Stimulated activated memory B cell treated with anti-CD40 and anti-IgM and Interleukin-4, amounts not matched to agents 10 μg/mL and 1 μg/mL and 100 μg/mL, for 72 hours (primary cell): Measurements from ENCODE around the gene CISH.

ENCODE experiments used
- ATAC-seq: fragments of 150-1000 bp; cut with Tn5 transposase; 2 replicates; pipeline ENCODE4 v1.10.0; 2021
- H3K27ac Mint-ChIP-seq: one replicate; pipeline ENCODE4 v1.8.0; 2022; ENCODE audit warnings: mild to moderate bottlenecking, mixed read lengths
- H3K27me3 Mint-ChIP-seq: one replicate; pipeline ENCODE4 v1.8.0; 2022; ENCODE audit warnings: mixed read lengths
- H3K36me3 Mint-ChIP-seq: one replicate; pipeline ENCODE4 v1.8.0; 2022; ENCODE audit warnings: mixed read lengths
- H3K4me1 Mint-ChIP-seq: one replicate; pipeline ENCODE4 v1.8.0; 2022; ENCODE audit warnings: mixed read lengths
- H3K4me3 Mint-ChIP-seq: one replicate; pipeline ENCODE4 v1.8.0; 2022; ENCODE audit warnings: mild to moderate bottlenecking, moderate library complexity, mixed read lengths
- H3K9me3 Mint-ChIP-seq: one replicate; pipeline ENCODE4 v1.8.0; 2022; ENCODE audit warnings: mixed read lengths

CISH gene

DNA sequence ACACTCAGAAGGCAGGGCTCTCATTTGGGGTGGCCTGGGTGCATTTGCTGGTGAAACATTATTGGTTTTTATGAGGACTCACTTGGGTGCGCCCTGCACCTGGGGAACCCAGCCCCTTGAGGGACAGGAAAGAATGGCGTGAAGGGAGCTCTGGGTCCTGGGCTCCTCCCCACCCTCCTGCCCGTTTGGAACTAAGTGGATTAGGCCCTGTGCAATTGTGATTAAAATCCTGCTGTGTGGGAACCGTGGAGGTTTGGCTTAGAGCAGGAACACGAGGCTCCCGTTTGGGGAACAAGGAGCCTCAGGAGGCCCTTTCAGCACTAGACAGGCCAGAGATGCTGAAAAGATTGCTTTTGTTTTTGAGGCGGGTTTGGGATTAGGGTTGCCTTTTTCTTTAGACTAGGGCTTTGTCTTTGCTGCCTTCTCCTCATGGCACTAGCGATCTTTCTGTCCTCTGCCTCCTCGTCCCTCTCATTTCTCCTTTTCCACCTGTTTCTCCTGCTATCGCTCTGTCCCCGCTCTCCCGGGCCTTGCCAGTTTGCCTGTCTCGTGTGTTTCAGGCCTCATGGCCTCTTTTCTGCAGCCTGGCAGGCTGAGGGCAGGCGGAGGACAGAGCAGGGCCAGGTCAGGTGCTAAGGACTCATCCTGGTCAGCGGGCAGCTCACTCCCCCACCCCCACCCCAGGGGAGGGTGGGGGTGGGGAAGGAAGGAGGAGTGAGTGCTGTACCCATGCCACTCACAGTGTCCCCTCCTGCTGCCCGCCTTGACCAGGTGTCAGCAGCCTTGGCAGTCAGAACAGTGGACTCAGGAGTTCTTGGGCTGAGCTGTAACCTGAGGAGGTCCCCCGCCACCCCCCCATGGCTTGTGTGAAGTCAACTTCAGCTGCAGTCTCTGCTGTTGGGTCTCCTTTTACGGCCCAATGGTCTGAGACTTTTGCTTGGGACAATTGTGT lies 13.9 kb upstream of the CISH start:
- peaks cover 76% of the 10 kb centered on the region for H3K4me1 Mint-ChIP-seq
- no peak overlapping the region for H3K27ac Mint-ChIP-seq
- ATAC-seq, result no peak
- H3K36me3 Mint-ChIP-seq, result peaks cover 27% of the 10 kb centered on the region
- no peaks in the 10 kb centered on the region for H3K9me3 Mint-ChIP-seq
- H3K27me3 Mint-ChIP-seq, result no peaks in the 10 kb centered on the region
- no peak overlapping the region for H3K4me3 Mint-ChIP-seq

DNA sequence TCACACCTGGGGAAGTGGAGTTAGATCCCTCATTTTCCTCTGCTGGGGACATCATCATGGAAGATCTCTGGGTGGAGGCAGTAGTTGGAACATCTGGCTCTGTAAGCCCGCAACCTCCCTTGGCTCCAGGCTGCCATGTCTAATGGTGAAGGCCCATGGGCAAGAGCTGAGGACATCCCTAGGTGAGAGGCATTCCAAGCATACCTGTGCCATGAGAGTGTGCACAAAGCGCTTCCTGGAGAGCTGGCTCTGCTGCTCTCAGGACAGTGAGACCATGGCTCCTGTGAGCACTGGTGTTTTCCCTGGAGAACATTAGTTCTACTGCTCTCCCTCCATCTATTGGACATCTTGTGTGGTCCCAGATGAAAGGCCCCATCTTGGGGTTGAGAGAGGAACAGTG lies 13.1 kb upstream of the CISH start:
- Mint-ChIP-seq H3K27me3 (no peaks in the 10 kb centered on the region), H3K4me3 (no peak overlapping the region), H3K36me3 (peaks cover 32% of the 10 kb centered on the region), H3K9me3 (no peaks in the 10 kb centered on the region), H3K27ac (peak overlapping the region; percentile 57), H3K4me1 (peaks cover 76% of the 10 kb centered on the region)
- no peak for ATAC-seq

DNA sequence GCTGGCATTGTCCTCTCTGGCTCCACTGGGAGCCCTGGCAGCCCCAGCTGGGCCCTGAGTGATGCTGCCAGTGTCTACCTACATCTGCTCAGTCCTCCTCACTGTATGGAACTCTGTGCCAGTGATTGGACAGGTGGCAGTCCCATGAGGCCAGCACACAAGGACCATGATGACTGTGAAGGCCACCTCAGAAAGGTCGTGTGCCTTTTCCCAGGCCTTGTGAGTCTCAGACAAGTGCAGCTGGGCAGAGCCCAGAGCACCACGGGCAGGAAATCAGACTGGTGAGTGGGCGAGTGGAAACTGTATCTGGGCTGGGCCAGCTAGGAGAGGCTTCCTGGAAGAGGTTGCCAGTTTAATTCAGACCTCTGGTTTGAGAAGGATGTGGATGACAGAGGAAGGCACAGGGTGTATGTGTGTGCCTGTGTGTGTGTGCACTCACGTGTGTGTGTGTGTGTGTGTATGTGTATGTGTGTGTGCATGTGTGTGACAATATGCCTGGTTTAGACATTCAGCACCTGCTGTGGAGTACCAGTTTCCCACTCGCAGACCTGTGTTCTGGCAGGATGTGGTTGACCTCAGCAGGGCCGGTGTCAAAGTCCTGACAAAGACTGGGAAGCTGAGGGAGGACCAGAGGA lies 12.4 kb upstream of the CISH start:
- Mint-ChIP-seq H3K4me1 (peaks cover 76% of the 10 kb centered on the region), H3K4me3 (peak overlapping the region; percentile 38), H3K9me3 (no peaks in the 10 kb centered on the region), H3K27me3 (no peaks in the 10 kb centered on the region), H3K36me3 (peaks cover 32% of the 10 kb centered on the region), H3K27ac (peak overlapping the region; percentile 57)
- ATAC-seq, result peak; percentile 87

DNA sequence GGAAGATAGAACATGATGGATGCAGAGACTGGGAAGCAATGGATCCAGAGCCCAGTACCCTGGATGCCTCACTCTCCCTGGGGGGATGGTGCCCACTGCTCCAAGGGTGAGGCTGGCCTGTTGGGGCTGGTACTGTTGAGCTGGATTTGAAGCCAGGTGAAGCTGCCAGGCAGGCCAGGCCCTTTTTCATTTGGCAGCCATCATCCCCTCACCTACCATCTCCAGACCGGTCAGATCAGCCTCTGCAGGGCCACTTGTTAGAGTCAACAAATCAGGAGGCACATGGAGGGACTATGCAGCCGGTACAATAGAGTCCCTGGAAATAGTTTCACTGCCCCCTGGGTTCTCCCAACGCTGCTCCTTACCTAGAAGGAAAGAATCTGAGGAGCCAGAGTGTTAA lies 11.3 kb upstream of the CISH start:
- ATAC-seq, result no peak
- Mint-ChIP-seq H3K27me3 (no peaks in the 10 kb centered on the region), H3K4me3 (no peak overlapping the region), H3K9me3 (no peaks in the 10 kb centered on the region), H3K4me1 (peaks cover 75% of the 10 kb centered on the region), H3K36me3 (peaks cover 32% of the 10 kb centered on the region), H3K27ac (peak overlapping the region; percentile 13)

DNA sequence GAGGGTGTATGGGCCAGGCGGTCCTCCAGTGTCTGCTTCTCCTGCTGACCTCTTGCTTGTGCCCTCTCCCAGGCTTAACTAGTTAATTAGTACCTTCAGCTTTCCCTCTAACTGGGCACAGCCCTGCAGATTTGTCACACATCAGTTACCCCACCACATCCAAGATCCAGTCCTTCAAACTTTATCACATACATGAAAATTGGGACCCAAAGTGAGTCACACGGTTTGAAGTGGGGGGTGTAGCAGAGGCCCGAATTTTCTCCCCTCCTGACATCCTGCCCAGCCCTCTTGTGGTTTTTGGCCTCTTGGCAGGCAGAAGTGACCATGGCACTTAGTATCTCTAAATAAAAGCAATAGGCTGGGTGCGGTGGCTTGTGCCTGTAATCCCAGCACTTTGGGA lies 9.2 kb upstream of the CISH start:
- Mint-ChIP-seq H3K9me3 (no peaks in the 10 kb centered on the region), H3K36me3 (peaks cover 18% of the 10 kb centered on the region), H3K4me3 (no peak overlapping the region), H3K4me1 (peaks cover 74% of the 10 kb centered on the region), H3K27me3 (no peaks in the 10 kb centered on the region), H3K27ac (peak overlapping the region; percentile 20)
- no peak for ATAC-seq

DNA sequence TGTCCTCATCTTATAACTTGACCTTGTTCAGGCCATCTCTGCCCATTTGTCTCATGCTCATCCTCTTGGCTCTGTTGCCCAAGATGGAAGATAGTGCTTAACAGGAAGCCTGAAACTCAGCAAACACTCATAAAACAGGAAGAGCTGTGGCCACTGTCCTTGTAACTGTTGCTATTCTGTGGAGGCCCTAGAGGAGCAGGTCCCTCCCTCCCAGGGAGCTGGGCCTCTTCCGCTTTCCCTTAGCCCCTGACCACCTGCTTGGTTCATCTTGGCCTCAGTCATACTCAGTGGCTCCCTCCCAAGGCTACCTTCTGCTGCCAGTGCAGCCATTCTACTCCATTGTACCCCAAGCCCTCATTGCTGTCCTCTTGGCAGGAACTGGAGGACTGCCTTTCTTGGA lies 8.8 kb upstream of the CISH start:
- peaks cover 18% of the 10 kb centered on the region for H3K36me3 Mint-ChIP-seq
- no peak overlapping the region for H3K4me3 Mint-ChIP-seq
- H3K4me1 Mint-ChIP-seq, result peaks cover 73% of the 10 kb centered on the region
- no peaks in the 10 kb centered on the region for H3K9me3 Mint-ChIP-seq
- peak overlapping the region; percentile 20 for H3K27ac Mint-ChIP-seq
- no peak for ATAC-seq
- H3K27me3 Mint-ChIP-seq, result no peaks in the 10 kb centered on the region

DNA sequence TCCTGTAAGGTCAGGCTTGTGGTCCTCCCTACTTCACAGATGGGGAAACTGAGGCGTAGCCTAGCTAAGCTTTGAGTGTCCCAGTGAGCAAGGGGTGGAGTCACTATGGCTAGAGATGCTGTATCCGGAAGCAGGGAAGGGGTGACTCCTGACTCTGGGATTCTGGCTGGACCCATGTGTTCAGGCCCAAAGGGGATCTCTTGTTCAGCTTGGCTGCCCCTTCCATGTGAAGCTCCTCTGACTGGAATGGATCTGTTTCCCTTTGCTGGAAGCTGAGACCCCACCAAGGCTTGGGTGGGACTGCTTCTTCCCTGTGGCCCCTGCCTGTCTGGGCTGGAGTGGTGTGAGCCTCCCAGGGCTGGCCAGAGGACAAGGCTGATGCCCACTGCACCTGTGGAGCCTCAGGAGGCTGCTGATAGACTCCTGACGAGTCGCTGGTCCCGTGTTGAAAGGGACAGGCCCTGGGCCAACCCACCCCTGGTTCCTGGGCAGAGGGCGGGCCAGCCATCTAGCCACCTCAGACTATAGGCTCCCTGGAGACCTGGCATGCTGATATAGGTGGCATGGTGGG lies 6.4 kb upstream of the CISH start:
- no peaks in the 10 kb centered on the region for H3K9me3 Mint-ChIP-seq
- H3K4me1 Mint-ChIP-seq, result peaks cover 64% of the 10 kb centered on the region
- H3K27me3 Mint-ChIP-seq, result no peaks in the 10 kb centered on the region
- ATAC-seq, result no peak
- H3K27ac Mint-ChIP-seq, result peak overlapping the region; percentile 76
- peak overlapping the region; percentile 80 for H3K4me3 Mint-ChIP-seq
- peaks cover 11% of the 10 kb centered on the region for H3K36me3 Mint-ChIP-seq

DNA sequence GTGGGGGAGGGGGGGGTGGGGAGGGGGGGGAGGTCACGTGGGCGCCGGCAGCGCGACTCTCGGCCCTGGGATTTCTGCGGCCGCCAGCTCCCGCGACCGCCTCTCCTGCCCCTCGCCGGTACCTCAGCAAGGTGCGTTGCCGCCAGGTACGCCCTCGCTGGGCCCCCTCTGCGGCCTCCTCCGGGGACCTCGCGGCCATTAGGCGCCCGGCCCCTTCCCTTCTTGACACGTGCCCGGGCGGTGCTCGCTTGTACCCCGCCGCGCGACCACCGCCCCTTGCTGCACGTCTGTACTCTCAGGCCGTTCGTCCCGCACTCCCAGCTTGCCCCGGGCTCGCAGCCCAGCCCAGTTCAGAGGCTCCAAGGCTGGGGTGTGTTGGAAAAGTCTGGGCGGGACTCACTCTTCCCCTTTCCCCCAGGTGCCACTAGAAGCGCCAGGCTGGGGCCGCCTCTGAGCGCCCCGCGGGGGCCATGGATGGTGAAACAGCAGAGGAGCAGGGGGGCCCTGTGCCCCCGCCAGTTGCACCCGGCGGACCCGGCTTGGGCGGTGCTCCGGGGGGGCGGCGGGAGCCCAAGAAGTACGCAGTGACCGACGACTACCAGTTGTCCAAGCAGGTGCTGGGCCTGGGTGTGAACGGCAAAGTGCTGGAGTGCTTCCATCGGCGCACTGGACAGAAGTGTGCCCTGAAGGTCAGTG lies 5.7 kb upstream of the CISH start, which contains the start of gene MAPKAPK3:
Gene MAPKAPK3, plus strand, starts transcription at position 56 of the 696 bp plus-strand sequence. Its CDS starts 415 bp downstream, at position 471.
- peak; percentile 42 for ATAC-seq
- Mint-ChIP-seq H3K27ac (peak within 1 kb of the TSS; percentile 76), H3K27me3 (no peaks in the 10 kb centered on the region), H3K4me3 (peak within 1 kb of the TSS; percentile 80), H3K4me1 (peaks cover 64% of the 10 kb centered on the region), H3K36me3 (peaks cover 11% of the 10 kb centered on the region), H3K9me3 (no peaks in the 10 kb centered on the region)

DNA sequence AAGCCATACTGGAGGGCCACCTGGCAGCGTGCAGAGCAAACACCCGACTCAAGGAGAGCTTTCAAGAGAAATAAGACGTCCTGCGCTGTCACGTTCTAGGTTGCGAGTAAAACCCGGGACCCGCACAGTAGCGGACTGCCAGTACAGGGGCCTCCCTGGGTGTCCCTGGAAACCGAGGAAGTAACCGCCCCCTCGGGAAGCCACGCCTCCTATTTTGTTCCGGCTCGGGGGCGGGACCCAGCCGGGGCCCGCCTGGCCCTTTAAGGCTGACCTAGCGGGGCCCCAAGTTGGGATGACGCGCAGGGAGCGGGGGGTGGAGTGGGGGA lies 5.2 kb upstream of the CISH start:
- ATAC-seq, result peak; percentile 88
- Mint-ChIP-seq H3K36me3 (peaks cover 11% of the 10 kb centered on the region), H3K4me1 (peaks cover 67% of the 10 kb centered on the region)

DNA sequence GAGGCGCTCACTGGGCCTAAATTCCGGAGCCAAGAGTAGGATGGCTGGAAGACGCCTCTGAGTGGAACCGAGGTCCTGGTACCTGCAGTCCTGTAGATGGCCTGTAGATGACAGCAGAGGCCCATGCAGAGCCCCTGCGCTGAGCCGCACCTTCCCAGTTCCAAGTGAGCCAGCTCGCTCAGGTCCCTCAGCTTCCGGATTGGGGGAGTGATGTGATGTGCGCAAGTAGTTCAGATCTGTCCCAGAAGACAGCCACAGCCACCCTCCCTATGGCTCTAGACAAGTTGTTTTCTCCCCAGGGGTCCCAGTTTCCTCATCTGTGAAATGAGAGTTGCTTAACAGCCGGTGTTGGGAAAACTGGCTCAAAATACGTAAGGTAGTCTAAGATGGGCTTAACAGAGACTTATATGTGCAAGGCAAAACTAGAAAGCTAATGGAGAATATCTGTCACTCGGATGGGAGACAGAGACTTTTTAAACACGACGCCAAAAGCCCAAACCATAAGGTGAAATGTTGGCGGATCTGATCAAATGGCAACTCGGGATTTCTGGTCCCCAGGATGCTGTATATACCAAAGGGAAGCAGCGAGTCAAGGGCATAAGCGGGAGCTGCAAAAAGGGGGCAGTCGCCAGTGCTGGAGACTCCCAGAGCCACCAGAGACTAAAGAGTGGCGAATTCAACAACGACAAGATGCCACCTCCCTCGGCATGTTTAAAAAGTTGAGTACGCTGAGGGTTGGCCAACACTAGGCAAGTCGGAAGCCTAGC lies 4.6 kb upstream of the CISH start:
- Mint-ChIP-seq H3K4me3 (peak overlapping the region; percentile 80), H3K4me1 (peaks cover 68% of the 10 kb centered on the region), H3K27ac (peak overlapping the region; percentile 76), H3K27me3 (no peaks in the 10 kb centered on the region), H3K36me3 (peaks cover 11% of the 10 kb centered on the region), H3K9me3 (no peaks in the 10 kb centered on the region)
- ATAC-seq, result peak; percentile 44

More for the DNA sequence above, 5.2 kb upstream of the CISH start:
- no peaks in the 10 kb centered on the region for H3K27me3 Mint-ChIP-seq
- peak overlapping the region; percentile 76 for H3K27ac Mint-ChIP-seq
- H3K4me3 Mint-ChIP-seq, result peak overlapping the region; percentile 80
- no peaks in the 10 kb centered on the region for H3K9me3 Mint-ChIP-seq

DNA sequence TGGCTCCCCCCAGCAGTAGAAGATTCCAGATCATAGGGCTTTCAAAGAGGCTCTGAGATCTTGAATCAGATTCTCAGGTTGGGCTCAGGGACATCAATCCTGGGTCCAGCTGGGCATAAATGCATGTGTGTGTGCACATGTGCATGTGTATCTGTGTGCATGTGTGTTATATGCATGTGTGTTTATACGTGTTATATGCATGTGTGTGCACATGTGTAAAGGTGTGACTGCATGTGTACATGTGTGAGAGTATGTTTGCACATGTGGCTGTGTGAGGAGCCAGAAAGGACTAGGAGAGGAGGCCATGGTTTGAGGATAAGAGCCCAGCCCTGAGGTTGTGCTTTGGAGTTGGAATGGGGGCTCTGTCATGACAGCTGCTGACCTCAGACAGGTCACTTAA lies 3.6 kb upstream of the CISH start:
- H3K27me3 Mint-ChIP-seq, result no peaks in the 10 kb centered on the region
- no peaks in the 10 kb centered on the region for H3K9me3 Mint-ChIP-seq
- peaks cover 70% of the 10 kb centered on the region for H3K4me1 Mint-ChIP-seq
- no peak for ATAC-seq
- H3K27ac Mint-ChIP-seq, result no peak overlapping the region
- H3K36me3 Mint-ChIP-seq, result peaks cover 12% of the 10 kb centered on the region
- no peak overlapping the region for H3K4me3 Mint-ChIP-seq

DNA sequence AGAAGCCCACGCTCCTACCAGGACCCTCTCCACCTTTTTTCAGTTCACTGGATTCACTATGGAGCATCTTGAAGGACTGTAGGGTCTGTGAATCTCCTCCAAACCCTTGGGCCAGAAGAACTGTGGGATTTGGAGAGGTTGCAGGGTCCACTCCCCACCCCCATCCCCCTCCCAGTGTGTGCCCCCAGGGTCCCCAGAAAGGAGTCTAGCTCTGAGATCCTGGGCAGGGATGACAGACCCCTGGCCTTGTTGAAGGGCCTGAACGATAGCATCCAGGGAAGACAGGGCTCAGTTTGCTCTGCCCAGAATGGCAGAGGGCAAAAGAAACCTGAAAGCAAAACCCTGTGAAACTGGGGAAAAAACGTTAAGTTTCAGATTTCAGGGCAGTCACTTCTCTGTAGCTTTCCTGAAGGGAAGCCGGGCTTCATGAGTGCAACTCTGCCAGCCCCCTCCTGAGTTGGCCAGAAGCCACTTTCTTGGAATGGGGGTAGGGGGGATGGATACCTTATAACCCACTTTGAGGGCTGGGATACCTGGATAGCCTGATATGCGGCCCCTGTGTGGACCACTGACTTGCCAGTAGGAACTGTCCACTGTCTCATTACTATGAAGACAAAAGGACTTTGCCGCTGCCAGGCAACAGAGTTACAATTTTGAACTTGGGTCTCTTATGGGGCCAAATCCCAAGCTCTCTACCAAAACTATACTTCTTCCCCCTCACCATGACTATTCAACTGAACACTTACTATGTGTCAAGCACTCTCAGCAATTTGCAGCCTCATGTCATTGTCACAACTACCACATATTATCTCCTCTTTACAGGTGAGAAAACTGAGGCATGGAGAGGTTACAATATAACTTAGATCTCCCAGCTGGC lies 1.6 kb upstream of the CISH start:
- Mint-ChIP-seq H3K27ac (peak overlapping the region; percentile 87), H3K4me3 (peak overlapping the region; percentile 79), H3K36me3 (peaks cover 30% of the 10 kb centered on the region), H3K27me3 (no peaks in the 10 kb centered on the region), H3K9me3 (no peaks in the 10 kb centered on the region), H3K4me1 (peaks cover 69% of the 10 kb centered on the region)
- no peak for ATAC-seq

DNA sequence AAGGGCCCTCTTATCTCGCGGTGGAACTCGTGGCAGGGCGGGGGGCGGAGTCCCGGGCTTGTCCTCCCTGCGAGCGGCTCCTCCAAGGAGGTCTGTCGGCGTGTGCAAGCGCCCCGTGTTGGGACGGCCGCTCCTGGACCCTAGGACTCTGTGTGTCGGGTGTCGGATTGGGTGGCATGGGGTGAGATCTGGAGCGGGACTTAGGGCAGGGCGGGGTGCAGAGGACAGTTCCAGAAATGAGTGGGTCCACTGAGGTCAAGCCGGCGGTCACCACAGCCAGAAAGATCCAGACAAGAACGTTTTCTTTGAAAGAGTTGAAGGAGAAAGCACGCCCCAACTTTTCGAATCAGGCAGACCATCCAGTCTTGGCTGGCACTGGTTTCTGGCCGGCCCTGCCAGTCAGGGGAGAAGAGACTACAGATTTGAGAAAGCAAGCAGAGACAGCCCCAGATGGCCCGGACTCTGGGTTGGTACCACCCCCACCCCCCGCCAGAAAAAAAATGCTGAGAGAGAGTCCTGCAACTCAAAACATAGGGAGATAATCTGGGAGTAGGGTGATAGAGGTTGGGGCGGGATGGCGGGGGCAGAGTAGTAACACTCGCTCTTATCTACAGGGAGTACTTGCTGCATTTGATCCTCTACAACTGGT lies 784 bp upstream of the CISH start:
- peaks cover 64% of the 10 kb centered on the region for H3K4me1 Mint-ChIP-seq
- no peaks in the 10 kb centered on the region for H3K27me3 Mint-ChIP-seq
- H3K36me3 Mint-ChIP-seq, result peaks cover 38% of the 10 kb centered on the region
- peak overlapping the region; percentile 87 for H3K27ac Mint-ChIP-seq
- H3K4me3 Mint-ChIP-seq, result peak overlapping the region; percentile 79
- ATAC-seq, result no peak
- no peaks in the 10 kb centered on the region for H3K9me3 Mint-ChIP-seq
